GM18858 (cell line): ENCODE data around the gene OBP2A.

Experiments
- ATAC-seq: cut with Tn5 transposase; IDR thresholded peaks from one replicate; pipeline ENCODE4 v1.9.1; 2021; ENCODE audit not compliant: unreplicated experiment

The OBP2A gene

DNA sequence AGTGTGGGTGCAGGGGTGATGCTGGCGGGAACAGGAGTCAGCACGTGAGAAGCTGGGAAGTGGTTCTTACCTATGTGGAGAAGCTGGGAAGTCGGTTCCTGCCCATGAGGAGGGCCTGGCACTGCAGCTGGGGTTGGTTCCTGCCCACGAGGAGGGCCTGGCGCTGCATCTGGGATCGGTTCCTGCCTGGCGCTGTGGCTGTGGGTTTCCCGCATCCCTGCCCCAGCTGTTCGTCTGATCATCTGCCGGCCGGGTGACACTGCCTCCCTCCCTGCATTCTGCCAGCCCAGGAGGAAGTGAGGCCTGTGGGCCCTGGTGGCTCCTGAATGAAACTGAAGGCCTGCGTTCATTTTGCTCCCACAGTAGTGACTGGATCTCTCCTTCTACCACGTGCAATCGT lies 5.1 kb downstream of the OBP2A start:
- ATAC-seq: no peak

DNA sequence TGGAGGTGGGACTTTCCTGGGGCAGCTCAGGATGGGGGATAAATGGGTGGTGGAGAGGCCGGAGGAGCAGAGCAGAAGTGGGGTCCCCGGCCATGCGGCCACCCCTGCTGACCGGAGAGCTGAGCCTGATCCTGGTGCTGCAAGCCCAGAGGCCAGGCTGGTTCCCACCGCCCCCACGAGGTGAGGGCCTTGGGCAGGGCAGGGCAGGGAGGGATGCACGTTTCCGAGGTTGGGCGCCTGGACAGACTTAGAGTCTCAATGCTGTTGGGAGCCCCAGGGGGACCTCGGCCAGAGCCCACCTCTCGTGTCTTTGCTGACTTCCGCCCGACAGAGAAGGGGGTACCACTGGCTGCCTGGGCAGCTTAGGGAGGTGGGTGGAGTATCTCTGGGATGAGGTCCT lies 5.5 kb downstream of the OBP2A start:
- no peak for ATAC-seq

DNA sequence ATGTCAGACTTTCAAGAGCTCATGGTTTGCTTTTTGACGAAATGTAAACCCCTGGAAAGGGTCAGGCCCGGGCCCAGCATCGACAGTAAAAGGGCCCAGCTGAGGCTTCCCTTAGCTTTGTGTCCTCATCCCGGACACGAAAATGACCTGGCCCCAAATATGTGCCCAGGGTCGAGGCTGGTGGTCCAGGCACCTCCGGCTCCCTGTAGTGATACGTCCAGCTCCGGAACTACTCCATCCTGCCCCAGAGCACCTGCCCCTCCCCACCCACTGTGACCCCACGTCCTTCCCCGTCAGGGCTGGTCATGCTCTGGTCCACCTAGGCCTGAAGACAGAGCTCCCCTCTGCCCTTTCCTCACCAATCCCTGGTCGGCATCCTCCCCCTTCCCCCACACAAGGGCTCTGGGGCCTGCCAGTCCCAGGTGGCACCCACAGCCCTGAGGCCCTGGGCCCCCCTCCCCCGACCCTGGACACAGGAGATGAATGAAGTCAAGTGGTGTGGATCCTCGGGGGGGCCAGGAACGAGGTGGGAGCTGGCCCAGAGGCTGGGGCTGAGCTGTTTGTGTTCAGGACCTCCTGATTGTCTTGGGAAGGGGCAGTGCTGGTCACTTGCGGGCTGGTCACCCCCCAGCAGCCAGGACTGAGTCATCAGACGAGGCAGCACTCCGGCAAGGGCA lies 6.2 kb downstream of the OBP2A start:
- ATAC-seq: no peak

DNA sequence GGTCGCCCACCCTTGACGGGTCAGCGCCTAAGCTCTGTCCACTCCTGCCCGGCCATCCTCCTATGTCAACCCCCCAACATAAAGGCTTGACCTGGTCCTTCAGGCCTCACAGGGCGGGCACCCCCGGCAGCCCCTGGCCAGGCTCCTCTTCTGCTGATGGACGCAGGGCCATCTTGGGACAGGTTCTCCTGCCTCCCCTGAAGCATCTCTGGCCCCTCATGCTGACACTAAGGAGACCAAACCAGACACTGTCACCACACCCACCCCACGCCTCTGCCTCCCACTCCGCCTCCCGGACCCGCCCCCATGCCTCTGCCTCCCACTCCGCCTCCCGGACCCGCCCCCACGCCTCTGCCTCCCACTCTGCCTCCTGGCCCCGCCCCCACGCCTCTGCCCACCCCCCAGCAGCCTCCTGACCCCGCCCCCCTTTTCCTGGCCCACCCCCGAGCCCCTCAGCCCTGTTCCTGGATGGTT lies 6.8 kb downstream of the OBP2A start:
- ATAC-seq: no peak

DNA sequence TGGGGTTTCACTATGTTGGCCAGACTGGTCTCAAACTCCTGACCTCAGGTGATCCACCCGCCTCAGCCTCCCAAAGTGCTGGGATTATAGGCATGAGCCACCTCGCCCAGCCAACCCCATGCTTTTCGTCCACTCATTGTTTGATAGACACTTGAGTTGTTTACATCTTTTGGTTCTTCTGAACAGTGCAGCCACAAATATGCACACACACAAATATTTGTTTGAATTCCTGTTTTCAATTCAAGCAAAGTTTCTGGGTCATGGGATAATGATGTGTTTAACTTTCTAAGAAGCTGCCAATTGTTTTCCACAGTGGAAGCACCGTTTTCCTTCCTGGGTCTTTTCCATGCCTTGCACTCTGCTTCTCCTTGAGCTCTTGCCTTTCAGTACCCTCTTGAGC lies 8.8 kb downstream of the OBP2A start:
- ATAC-seq: no peak

DNA sequence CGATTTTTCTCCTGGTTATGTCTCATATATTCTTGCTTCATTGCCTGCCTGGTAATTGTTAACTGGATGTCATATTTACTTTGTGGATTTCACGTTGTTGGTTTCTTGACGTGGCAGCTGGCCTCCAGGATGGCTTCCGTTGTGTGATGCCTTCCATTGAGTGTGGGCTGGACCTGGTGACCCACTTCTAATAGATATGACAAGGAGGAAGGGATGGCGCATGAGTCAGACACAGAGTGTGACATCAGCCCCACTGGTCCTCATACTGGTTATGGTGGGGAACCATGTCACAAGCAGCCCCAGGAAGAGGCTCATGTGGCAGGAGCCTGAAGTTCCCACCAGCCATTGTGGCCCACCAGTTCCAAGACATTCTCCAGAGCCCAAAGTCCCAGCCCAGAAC lies 9.3 kb downstream of the OBP2A start:
- ATAC-seq: no peak

DNA sequence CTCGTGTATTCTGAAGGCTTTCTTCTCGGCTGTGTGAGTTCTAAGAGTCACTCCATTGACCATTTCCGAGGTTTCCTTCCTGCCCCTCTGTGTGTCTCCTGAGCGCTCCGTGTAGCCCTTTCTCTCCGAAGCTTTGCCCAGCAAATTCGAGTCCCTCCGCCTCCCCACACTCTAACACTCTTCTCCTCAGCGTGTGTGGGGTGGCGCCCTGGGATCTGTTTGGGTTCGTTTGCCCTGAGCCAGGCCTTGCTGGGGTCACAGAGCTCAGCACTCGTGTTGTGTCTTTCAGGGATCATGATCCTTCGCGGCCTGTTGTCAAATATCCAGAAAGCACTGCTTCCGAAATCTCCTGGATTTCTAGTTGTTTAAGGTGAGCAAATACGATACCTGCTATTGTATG lies 10.0 kb downstream of the OBP2A start:
- ATAC-seq: no peak

DNA sequence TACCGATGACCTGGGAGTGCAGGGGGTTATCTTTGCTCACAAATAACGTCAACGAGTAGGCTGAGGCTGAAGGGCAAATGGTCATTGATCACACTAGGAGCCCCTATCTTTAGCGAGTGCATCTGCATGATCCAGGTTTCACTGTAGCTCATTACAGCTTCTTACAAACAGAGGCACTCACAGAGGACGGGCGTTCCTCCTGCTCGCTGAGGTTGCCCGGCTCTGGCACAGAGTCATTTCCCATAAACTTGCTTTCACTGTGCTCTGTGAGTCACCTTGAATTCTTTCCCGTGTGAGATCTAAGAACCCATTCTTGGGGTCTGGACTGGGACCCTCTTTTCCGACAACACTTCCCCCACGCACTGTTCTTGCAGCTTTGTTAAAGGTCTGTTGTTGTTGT lies 13.7 kb downstream of the OBP2A start:
- ATAC-seq: no peak

DNA sequence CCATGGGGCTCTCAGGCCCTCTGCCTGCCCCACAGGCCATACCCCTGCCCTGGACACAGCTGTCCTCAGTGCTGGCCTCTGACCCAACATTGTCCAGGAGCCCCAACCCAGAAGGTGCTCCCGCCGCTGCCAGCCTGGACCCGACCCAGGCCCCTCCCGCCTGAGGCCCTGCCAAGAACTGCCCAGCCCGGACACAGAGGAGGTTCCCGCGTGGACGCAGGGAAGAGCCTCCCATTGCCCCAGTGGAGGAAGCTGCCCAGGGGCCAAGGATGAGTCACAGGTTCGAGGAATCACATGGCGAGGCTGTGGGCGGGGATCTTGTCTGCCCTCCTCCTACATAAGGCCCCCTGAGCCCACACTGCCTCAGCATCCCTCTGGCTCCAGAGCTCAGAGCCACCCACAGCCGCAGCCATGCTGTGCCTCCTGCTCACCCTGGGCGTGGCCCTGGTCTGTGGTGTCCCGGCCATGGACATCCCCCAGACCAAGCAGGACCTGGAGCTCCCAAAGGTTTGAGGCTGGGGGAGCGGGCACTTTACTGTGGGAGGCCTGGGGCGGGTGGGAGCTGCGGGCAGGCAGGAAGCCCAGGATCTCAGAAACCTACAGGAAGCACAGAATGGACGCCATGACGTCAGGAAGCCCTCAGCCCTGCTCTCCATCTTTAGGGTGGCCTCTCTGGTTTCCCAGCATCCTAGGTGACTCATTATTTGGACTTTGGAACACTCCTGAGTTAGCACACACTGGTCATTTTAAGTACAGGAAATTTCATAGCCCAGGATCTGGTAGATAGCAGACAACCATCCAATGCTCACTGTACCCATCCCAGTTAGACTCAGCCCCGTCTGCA lies 15.7 kb downstream of the OBP2A start, which contains the start of gene PAEP:
Gene PAEP (plus strand): TSS at position 366 of the 844 bp plus-strand sequence.
- no peak for ATAC-seq

DNA sequence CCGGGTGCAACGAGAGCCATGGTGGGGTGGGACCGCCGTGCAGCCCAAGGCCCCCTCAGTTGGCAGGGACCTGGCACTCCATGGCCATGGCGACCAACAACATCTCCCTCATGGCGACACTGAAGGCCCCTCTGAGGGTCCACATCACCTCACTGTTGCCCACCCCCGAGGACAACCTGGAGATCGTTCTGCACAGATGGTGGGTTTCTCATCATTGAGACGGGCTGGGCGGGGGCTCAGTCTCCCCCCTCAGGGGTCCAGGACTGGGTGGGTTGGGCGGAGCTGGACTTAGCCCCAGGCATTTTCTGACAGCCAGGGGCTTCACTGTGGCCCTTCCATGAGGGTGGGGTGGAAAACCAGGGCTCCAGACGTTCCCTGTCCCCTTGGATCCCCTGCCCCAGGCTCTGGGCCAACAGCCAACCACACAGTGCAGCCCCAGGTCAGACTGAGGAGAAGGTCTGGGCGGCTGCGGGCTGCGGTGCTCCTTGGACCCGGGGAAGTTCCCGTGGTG lies 16.4 kb downstream of the OBP2A start:
- ATAC-seq: no peak

DNA sequence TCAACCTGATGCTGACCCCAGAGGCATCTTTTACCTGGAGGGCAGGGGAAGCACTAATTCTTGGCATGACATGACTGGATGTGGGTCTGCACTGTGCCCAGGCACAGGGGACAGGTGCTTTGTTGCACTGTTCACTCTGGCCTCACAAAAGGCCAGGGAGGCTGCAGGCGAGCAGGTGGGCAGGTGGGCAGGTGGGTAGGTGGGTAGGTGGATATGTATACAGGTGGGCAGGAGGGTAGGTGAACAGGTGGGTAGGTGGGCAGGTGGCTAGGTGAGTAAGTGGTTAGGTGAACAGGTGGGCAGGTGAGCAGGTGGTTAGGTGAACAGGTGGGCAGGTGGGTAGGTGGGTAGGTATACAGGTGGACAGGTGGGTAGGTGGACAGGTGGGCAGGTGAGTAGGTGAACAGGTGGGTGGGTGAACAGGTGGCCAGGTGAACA lies 17.1 kb downstream of the OBP2A start:
- ATAC-seq: no peak

DNA sequence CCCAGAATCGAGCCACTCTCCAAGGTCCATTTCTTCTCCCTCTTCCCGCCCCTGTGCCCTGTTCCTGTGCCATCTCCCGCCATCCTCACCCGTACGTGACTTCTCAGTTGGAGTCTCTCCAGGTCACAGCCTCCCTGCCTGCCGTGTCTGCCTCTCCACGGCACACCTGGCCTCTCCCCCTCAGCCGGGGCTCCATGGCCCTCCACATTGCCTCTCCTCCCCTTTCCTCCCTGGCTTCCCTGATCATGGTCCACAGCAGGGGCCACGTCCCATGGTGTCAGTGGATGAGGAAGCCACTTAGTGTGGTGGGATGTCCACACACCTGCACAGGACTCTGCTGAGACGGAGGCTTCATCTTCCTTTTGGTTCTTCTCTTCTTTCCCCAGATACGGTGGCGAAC lies 17.9 kb downstream of the OBP2A start:
- ATAC-seq: no peak

DNA sequence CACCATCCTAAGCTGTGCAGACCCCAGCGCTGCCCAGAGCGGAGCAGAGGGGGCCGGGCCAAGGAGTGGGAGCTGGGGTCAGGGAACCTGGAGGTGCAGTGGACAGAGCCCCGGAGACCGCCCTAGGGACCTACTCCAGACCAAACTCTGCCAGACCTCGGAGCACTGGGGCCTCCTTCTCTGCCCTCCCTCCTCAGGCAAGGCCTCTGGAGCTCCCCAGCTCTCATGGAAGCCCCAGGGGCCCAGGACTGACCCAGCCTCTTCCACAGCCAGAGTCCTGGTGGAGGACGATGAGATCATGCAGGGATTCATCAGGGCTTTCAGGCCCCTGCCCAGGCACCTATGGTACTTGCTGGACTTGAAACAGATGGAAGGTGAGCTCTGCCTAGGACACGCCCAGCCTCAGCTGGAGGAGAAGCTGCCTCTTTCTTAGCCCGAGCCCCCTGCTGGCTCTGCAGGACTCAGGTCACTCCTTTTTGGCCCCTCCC lies 19.3 kb downstream of the OBP2A start:
- ATAC-seq: no peak

DNA sequence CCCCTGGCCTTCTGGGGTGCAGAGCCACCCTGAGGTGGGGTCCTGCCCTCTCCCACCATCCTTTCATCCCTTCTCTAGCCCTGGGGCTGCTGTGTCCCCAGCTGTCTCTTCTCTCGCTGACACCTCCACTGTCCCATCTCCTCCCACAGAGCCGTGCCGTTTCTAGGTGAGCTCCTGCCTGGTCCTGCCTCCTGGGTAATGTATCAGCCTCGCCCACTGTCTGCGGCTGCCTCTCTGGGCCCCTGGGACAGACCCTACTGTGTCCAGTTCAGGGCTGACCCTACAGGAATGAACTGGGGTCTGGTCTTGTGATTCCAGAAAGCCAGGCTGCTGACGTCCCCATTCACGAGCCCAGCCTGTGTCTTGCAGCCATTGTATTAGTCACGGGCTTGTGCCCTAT lies 19.7 kb downstream of the OBP2A start:
- no peak for ATAC-seq

DNA sequence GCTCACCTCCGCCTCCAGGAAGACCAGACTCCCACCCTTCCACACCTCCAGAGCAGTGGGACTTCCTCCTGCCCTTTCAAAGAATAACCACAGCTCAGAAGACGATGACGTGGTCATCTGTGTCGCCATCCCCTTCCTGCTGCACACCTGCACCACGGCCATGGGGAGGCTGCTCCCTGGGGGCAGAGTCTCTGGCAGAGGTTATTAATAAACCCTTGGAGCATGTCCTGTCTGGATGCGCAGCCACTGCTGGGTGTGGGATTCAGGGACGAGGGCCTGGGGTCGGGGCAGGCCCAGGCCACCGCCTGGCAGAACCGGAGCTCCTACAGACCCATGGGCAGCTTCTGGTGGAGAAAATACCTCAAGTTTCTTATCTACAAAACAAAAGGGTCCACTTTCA lies 20.6 kb downstream of the OBP2A start:
- no peak for ATAC-seq

DNA sequence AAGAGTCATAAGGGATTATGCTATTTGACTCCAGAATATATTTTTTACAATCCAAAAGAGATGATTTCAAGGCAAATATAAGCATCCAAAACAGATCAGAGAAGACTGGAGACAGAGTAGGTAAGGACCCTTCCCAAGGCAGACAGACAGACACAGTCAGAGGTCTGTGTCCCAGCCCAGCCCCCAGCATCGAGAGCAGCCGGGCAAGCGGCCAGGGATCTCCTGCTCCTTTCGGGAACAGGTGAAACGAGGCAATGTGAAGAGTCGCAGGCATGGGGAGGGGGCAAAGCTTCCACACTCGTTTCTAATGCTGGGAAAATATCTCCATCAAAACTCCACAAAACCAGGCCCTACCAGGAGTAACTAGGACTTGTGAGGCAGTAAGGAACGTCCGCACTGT lies 21.4 kb downstream of the OBP2A start:
- no peak for ATAC-seq

DNA sequence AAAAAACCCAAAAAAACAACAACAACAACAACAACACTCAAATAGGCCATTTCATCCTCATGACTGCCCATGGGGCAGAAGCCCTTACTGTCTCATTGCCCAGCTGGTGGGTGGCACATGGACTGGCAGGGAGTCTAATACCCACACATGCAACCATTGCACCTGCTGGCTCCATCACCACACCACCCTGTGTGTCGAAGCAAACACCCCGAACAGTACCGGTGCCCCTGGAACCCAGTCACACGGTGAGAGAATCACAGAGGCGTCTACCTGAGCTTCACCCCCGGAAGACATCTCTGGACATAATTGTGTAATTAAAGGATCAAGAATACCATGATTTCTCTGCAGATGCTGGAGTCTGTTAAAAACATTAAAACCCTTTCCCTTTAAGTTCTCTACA lies 22.1 kb downstream of the OBP2A start:
- ATAC-seq: no peak

DNA sequence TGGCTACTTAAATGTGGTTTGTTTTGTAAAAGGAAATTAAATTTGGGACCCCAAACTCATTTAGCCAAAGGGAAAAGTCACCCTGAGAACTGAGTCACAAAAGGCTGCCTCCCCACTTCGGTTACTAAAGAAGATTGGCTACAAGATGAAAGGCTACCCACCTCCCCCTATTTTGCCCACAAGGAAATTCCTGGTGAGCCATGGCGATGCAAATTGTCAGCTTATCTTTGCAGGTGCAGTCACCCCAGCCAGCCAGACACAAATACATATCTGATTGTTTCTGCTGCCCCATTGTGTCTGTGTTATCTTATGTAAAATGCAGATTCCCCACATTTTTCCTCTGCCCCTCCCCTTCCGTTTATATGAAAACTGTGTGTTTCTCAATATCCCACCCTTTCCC lies 24.5 kb downstream of the OBP2A start:
- no peak for ATAC-seq

DNA sequence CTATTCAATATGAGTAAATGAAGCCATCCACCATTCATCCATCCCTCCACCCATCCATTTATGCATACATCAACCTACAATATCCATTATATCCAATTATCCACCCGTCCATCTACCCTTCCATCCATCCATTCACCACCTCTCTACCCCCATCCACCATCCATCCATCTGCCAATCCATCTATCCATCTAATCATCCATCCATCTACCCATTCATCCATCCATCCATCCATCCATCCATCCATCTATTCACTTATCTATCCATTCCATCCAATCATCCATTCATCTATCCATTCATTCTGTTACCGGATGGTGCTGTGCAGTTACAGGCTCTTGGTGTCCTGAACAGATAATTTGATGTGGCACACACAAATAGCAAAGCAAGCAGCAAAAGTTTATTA lies 26.3 kb downstream of the OBP2A start:
- no peak for ATAC-seq

DNA sequence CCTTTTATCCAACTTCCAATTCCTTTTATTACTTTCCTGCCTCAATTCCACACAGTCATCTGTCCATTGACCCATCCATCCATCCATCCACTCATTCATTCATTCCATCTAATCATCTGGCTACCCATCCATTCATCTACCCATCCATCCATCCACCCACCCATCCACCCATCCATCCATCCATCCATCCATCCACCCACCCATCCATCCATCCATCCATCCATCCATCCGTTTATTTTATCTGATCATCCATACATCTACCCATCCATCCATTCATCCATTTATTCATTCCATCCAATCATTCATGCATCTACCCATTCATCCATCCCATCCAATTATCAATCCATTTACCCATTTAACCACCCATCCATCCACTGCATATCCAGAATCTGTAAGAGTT lies 27.2 kb downstream of the OBP2A start:
- ATAC-seq: no peak

DNA sequence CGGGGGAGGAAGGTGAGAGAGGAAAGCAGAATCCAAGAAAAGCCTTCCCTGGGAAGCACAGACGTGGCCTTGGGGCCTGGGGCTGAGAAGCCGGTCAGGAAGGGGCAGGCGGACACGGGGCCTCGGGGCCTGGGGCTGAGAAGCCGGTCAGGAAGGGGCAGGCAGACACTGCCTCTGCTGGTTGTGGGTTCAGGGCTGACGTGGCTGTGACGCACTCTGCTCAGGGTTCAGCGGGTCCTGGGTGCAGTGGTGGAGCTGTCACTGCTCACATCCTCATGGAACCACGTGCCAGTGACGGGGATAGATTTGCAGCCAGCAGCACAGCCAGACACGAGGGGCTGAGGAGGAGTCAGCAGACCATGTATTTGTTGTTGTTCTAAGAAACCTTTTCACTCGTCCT lies 28.4 kb downstream of the OBP2A start:
- no peak for ATAC-seq

DNA sequence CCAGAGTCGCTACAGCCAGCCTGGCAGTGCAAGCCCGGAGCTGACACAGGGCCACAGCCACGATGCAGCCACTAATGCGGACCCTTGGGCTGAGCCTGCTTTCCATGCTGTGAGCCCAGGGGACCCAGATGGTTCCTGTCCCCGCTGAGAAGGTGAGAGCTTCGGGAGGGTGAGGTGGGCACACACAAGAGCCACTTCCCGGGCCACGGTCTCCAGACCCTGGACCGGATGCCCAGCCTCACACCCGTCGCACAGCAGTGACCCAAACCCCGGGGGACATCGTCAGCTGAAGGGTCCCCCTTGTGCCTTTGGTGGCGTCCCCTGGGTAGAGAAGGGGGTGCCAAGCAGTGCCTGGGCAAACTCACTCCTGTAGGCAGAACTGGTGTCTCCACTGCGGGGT lies 29.0 kb downstream of the OBP2A start:
- no peak for ATAC-seq
